ENCODE measurements around the gene ABL2. TPM values are rescaled to one million over a fixed set of nuclear protein-coding genes. Genes with fewer than 3 reads are reported as not detected.

The ABL2 gene
- total RNA-seq, 1 experiment from 2014 or later = 18.3 TPM

GRCh38 chr1:179077396-179077795, 152.1 kb downstream of the ABL2 start:
- DNase-seq (ENCODE audit: low spot score) = no peak
- Mint-ChIP-seq H3K27ac (no peak overlapping the region), H3K4me3 (no peak overlapping the region), H3K9me3 (no peaks in the 10 kb centered on the region), H3K27me3 (ENCODE audit: low read depth) (no peaks in the 10 kb centered on the region), H3K36me3 (peaks cover 4% of the 10 kb centered on the region; the same call in 1 of the 2 replicates), H3K4me1 (peaks cover 11% of the 10 kb centered on the region)
- TF ChIP-seq TP53 (CRISPR knock-in tag; IDR thresholded peaks at IDR 0.05) = no peak
- no peak for TF ChIP-seq CDX4 (CRISPR knock-in tag; IDR thresholded peaks at IDR 0.05; ENCODE audit: borderline replicate concordance)
- no peak for TF ChIP-seq ARID4B (CRISPR knock-in tag; IDR thresholded peaks at IDR 0.05; ENCODE audit: borderline replicate concordance)
- ATAC-seq = no peak
- ChIA-PET POLR2A (no interaction called here), CTCF (interaction anchor here (0.7 kb wide), 1 partner anchor 200 kb away, joined by 3 read pairs; no protein-coding TSS in a partner anchor)

- Mint-ChIP-seq H3K36me3 (peaks cover 21% of the 10 kb centered on the region), H3K27me3 (ENCODE audit: low read depth) (no peaks in the 10 kb centered on the region), H3K4me1 (no peaks in the 10 kb centered on the region), H3K27ac (no peak overlapping the region), H3K9me3 (no peaks in the 10 kb centered on the region), H3K4me3 (no peak overlapping the region)
- ChIA-PET POLR2A (no interaction called here), CTCF (no interaction called here)
- DNase-seq (ENCODE audit: low spot score) (no peak), ATAC-seq (no peak)
- TF ChIP-seq OVOL2 (CRISPR knock-in tag; IDR thresholded peaks at IDR 0.05; ENCODE audit: borderline replicate concordance) (no peak), MLX (CRISPR knock-in tag; IDR thresholded peaks at IDR 0.05) (no peak), ESRRA (CRISPR knock-in tag; IDR thresholded peaks at IDR 0.05; ENCODE audit: borderline replicate concordance) (no peak), PREB (CRISPR knock-in tag; IDR thresholded peaks at IDR 0.05; ENCODE audit: borderline replicate concordance) (no peak), PRDM15 (CRISPR knock-in tag; IDR thresholded peaks at IDR 0.05) (no peak), SOX15 (CRISPR knock-in tag; IDR thresholded peaks at IDR 0.05) (no peak), ZNF121 (CRISPR knock-in tag; IDR thresholded peaks at IDR 0.05) (no peak), GRHL2 (CRISPR knock-in tag; IDR thresholded peaks at IDR 0.05; ENCODE audit: insufficient replicate concordance, severe bottlenecking) (no peak), CDX4 (CRISPR knock-in tag; IDR thresholded peaks at IDR 0.05; ENCODE audit: borderline replicate concordance) (no peak), ATF3 (CRISPR knock-in tag; conservative IDR thresholded peaks at IDR 0.05) (no peak), ZNF317 (CRISPR knock-in tag; IDR thresholded peaks at IDR 0.05; ENCODE audit: borderline replicate concordance, low read depth) (no peak), ZNF512 (CRISPR knock-in tag; IDR thresholded peaks at IDR 0.05; ENCODE audit: borderline replicate concordance) (no peak), RELA (CRISPR knock-in tag; IDR thresholded peaks at IDR 0.05; ENCODE audit: borderline replicate concordance) (no peak), EMX1 (CRISPR knock-in tag; IDR thresholded peaks at IDR 0.05) (no peak), ELF4 (CRISPR knock-in tag; IDR thresholded peaks at IDR 0.05; ENCODE audit: low read depth) (no peak), ERG (CRISPR knock-in tag; IDR thresholded peaks at IDR 0.05) (no peak)
These were observed 163.0 kb downstream of the ABL2 start for GRCh38 chr1:179066471-179066870.

Data from WTC11 (cell line).